Measurements from ENCODE around the gene LTBP2.

Gene LTBP2

DNA sequence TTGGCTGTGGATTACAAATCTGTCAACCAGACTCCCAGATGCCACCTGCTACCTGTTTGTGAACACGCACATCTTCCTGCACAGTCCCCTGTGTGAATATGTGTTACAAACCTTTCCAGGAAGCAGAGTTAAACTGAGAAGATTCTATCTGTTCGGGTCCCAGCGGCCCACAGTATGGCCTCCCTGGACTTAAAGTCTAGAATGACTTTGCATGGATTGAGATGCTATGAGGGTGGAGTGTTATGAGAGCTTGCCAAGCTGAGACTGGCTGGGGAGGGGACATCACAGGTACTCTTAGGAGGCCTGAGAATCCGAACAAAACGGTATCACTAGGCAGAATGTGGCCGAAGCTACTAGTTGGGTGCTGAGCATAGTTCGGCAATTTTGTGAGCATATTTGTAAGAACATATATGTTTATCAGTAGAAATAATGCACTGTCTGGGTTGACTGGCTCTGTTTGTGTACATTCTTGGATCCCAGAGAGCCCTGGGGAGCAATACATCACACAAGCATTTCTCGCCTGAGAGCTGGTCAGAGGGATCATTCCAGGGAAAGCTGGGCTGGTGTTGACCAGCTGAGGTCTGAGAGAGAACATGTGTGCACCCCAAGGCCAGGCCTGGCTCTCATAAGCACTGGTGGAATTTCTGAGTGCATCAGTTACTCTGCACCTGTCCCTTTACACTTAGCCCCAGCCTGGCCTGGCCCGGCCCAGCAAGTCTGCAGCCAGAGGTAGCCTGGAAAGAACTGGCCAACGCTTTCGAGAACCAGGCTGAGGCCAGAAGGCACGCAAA is 29.8 kb upstream of the LTBP2 start:
- H3K27ac ChIP-seq: no peak overlapping the region
- ChIA-PET POLR2A (ENCODE audit: low non-redundant PET) (no interaction called here), CTCF (interaction anchor here (0.5 to 1.1 kb wide), 3 partner anchors 11 to 33 kb away, joined by 3 to 5 read pairs (median 3); no protein-coding TSS in a partner anchor)
- TF ChIP-seq, protein P1, sequence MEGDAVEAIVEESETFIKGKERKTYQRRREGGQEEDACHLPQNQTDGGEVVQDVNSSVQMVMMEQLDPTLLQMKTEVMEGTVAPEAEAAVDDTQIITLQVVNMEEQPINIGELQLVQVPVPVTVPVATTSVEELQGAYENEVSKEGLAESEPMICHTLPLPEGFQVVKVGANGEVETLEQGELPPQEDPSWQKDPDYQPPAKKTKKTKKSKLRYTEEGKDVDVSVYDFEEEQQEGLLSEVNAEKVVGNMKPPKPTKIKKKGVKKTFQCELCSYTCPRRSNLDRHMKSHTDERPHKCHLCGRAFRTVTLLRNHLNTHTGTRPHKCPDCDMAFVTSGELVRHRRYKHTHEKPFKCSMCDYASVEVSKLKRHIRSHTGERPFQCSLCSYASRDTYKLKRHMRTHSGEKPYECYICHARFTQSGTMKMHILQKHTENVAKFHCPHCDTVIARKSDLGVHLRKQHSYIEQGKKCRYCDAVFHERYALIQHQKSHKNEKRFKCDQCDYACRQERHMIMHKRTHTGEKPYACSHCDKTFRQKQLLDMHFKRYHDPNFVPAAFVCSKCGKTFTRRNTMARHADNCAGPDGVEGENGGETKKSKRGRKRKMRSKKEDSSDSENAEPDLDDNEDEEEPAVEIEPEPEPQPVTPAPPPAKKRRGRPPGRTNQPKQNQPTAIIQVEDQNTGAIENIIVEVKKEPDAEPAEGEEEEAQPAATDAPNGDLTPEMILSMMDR (conservative IDR thresholded peaks at IDR 0.05; ENCODE audit: low read depth): no peak
- DNase-seq (ENCODE audit: low spot score): no peak

DNA sequence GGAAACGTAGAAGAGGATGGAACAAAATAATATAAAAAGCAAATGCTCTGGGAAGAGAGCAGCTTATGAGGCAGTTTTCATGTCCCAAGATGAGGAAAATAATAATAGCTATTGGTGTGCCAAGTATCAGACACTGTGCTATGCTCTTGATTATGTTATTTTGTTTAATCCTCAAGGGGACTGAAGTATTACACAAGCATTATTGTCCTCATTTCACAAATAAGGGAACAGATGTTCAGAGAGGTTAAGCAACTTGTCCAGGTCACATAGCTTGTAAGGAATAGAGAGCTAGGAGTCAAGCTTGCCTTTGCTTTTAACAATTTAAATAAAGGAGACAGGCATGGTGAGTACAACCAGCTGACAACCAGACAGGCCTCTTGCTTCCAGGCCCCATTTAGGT is 26.9 kb upstream of the LTBP2 start:
- ChIA-PET CTCF (interaction anchor here (1.3 kb wide), 1 partner anchor 30 kb away, joined by 3 read pairs; no protein-coding TSS in a partner anchor), POLR2A (ENCODE audit: low non-redundant PET) (no interaction called here)
- DNase-seq (ENCODE audit: low spot score): no peak
- TF ChIP-seq, protein P1 (conservative IDR thresholded peaks at IDR 0.05; ENCODE audit: low read depth): no peak
- no peak overlapping the region for H3K27ac ChIP-seq

DNA sequence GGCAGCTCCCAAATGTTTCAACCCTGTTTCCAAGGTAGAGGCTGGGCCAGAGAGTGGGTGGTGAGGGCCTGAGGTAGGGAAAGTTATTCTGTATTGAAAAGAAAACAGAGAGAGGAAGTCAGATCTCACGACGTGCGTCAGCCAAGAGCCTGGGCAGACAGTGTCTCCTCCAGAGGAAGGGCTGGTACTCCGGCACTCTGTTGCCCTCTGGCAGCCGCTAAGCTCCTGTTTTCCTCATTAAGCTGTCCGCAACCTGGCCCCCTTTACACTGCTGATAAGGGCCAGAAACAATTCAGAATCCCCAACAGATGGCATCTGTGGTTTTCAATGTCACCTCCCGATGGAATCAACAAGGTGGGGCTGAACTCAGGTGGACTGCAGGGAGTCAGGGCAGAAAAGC is 26.0 kb upstream of the LTBP2 start:
- ChIA-PET POLR2A (ENCODE audit: low non-redundant PET) (no interaction called here), CTCF (interaction anchor here (0.5 to 0.7 kb wide), 2 partner anchors 26 to 111 kb away, joined by 3 read pairs; partner anchors contain the start of gene LTBP2)
- H3K27ac ChIP-seq: no peak overlapping the region
- no peak for DNase-seq (ENCODE audit: low spot score)
- TF ChIP-seq, protein P1 (conservative IDR thresholded peaks at IDR 0.05; ENCODE audit: low read depth): no peak

- no peak for DNase-seq (ENCODE audit: low spot score)
- TF ChIP-seq, protein P1 (conservative IDR thresholded peaks at IDR 0.05; ENCODE audit: low read depth): no peak
These were observed 25.1 kb upstream of the LTBP2 start for GRCh38 chr14:74637178-74637550.

GRCh38 chr14:74636424-74637177 is 24.6 kb upstream of the LTBP2 start:
- H3K27ac ChIP-seq: peak overlapping the region; percentile 56
- TF ChIP-seq, protein P1 (conservative IDR thresholded peaks at IDR 0.05; ENCODE audit: low read depth): no peak
- DNase-seq (ENCODE audit: low spot score): no peak
- CTCF ChIA-PET: interaction anchor here (0.6 to 1.6 kb wide), 2 partner anchors 24 to 482 kb away, joined by 3 to 6 read pairs; partner anchors contain the start of gene LTBP2
- POLR2A ChIA-PET (ENCODE audit: low non-redundant PET): interaction anchor here (1.1 kb wide), 1 partner anchor 9 kb away, joined by 3 read pairs; no protein-coding TSS in a partner anchor

More at GRCh38 chr14:74637178-74637550, 25.1 kb upstream of the LTBP2 start:
- CTCF ChIA-PET: interaction anchor here (0.6 kb wide), 1 partner anchor 483 kb away, joined by 3 read pairs; no protein-coding TSS in a partner anchor
- POLR2A ChIA-PET (ENCODE audit: low non-redundant PET): no interaction called here
- H3K27ac ChIP-seq: peak overlapping the region; percentile 56; the same call in 1 of the 2 replicates

GRCh38 chr14:74635847-74636246 is 23.8 kb upstream of the LTBP2 start:
- CTCF ChIA-PET: interaction anchor here (1.6 kb wide), 1 partner anchor 24 kb away, joined by 6 read pairs; the partner anchor contains the start of gene LTBP2
- H3K27ac ChIP-seq: peak overlapping the region; percentile 56; the same call in 1 of the 2 replicates

More at GRCh38 chr14:74635847-74636246, 23.8 kb upstream of the LTBP2 start:
- POLR2A ChIA-PET (ENCODE audit: low non-redundant PET): interaction anchor here (1.1 kb wide), 1 partner anchor 9 kb away, joined by 3 read pairs; no protein-coding TSS in a partner anchor
- TF ChIP-seq, protein P1 (conservative IDR thresholded peaks at IDR 0.05; ENCODE audit: low read depth): no peak
- no peak for DNase-seq (ENCODE audit: low spot score)

Measured in RWPE1 (cell line).